ENCODE measurements around the gene RBM17.

The RBM17 gene

GRCh38 chr10:6082496-6083395, 6.1 kb upstream of the RBM17 start:
- TF ChIP-seq CTCF (conservative IDR thresholded peaks at IDR 0.05; ENCODE audit: low read length), result no peak
- H3K4me3 ChIP-seq (ENCODE audit: low read length), result no peak overlapping the region
- DNase-seq (ENCODE audit: low read depth), result no peak

- TF ChIP-seq CTCF (conservative IDR thresholded peaks at IDR 0.05; ENCODE audit: low read length), result no peak
- DNase-seq (ENCODE audit: low read depth), result peak; percentile 46
- H3K4me3 ChIP-seq (ENCODE audit: low read length), result no peak overlapping the region
Observed at GRCh38 chr10:6083523-6084475, 5.0 kb upstream of the RBM17 start.

GRCh38 chr10:6086375-6087233, 2.2 kb upstream of the RBM17 start:
- peak overlapping the region; percentile 28 for H3K4me3 ChIP-seq (ENCODE audit: low read length)
- DNase-seq (ENCODE audit: low read depth), result peak; percentile 89
- TF ChIP-seq CTCF (conservative IDR thresholded peaks at IDR 0.05; ENCODE audit: low read length), result peak; percentile 95

- peak overlapping the region; percentile 88 for H3K4me3 ChIP-seq (ENCODE audit: low read length)
- no peak for TF ChIP-seq CTCF (conservative IDR thresholded peaks at IDR 0.05; ENCODE audit: low read length)
- peak; percentile 32 for DNase-seq (ENCODE audit: low read depth)
Observed at GRCh38 chr10:6089334-6090219, 743 bp downstream of the RBM17 start.

- DNase-seq (ENCODE audit: low read depth), result no peak
- no peak for TF ChIP-seq CTCF (conservative IDR thresholded peaks at IDR 0.05; ENCODE audit: low read length)
- H3K4me3 ChIP-seq (ENCODE audit: low read length), result no peak overlapping the region
Observed at GRCh38 chr10:6091630-6092029, 2.8 kb downstream of the RBM17 start.

GRCh38 chr10:6092731-6093130, 3.9 kb downstream of the RBM17 start:
- DNase-seq (ENCODE audit: low read depth), result no peak

More at GRCh38 chr10:6092731-6093130, 3.9 kb downstream of the RBM17 start:
- no peak overlapping the region for H3K4me3 ChIP-seq (ENCODE audit: low read length)
- no peak for TF ChIP-seq CTCF (conservative IDR thresholded peaks at IDR 0.05; ENCODE audit: low read length)

All from AG10803 (cell line).